Hepatocyte (in vitro differentiated cells): ENCODE results near the gene FADS1.

ENCODE experiments used
- EZH2 ChIP-seq: fragments of 200-600 bp; sonication (generic); IDR thresholded peaks from 2 replicates; pipeline ENCODE4 v1.6.1; 2016; ENCODE audit warnings: antibody characterized with exemption, mild to moderate bottlenecking, borderline replicate concordance
- TF ChIP-seq, protein P1 (sequence below): fragments of 200-600 bp; sonication (generic); IDR thresholded peaks from 2 replicates; pipeline ENCODE4 v1.5.1; 2016; ENCODE audit warnings: antibody characterized with exemption, mild to moderate bottlenecking; ENCODE audit not compliant: poor library complexity

DNA sequence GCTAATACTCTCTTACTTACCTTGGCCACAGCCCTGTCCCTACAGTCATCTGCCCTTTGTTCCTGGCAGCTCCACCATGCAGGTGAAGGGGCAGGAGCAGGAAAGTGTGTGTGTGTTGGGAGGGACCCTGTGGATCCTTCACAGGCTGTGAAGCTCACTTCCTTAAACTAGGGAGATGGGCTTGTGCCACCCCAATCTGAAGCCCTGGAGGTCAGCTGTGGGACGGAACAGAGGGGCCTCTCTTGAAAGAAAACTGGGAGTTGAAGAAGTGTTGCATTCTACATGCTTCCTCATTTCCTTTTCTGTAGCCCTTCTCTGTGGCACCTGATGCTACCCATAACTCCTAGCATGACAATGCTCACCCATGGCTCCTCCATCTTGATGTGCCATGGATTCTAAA lies 11.7 kb downstream of the FADS1 start:
- TF ChIP-seq, protein P1, sequence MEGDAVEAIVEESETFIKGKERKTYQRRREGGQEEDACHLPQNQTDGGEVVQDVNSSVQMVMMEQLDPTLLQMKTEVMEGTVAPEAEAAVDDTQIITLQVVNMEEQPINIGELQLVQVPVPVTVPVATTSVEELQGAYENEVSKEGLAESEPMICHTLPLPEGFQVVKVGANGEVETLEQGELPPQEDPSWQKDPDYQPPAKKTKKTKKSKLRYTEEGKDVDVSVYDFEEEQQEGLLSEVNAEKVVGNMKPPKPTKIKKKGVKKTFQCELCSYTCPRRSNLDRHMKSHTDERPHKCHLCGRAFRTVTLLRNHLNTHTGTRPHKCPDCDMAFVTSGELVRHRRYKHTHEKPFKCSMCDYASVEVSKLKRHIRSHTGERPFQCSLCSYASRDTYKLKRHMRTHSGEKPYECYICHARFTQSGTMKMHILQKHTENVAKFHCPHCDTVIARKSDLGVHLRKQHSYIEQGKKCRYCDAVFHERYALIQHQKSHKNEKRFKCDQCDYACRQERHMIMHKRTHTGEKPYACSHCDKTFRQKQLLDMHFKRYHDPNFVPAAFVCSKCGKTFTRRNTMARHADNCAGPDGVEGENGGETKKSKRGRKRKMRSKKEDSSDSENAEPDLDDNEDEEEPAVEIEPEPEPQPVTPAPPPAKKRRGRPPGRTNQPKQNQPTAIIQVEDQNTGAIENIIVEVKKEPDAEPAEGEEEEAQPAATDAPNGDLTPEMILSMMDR = no peak
- TF ChIP-seq EZH2 = no peak
